ENCODE data around the gene PLA2G10.
"Not testable (repeated sequence)": the region's sequence is repeated elsewhere in the genome, so short reads cannot be mapped to it uniquely, and the experiment has no call there.

PLA2G10 gene

GRCh38 chr16:14685870-14686793 is 8.0 kb downstream of the PLA2G10 start:
- H3K27ac ChIP-seq (ENCODE audit: low read length); H3K9ac ChIP-seq (ENCODE audit: low read length); H3K4me3 ChIP-seq (ENCODE audit: low read length); H3K36me3 ChIP-seq (replicated peaks; ENCODE audit: low read depth, low read length); H3K4me1 ChIP-seq (ENCODE audit: low read length); H2AFZ ChIP-seq (ENCODE audit: low read depth, low read length); H4K20me1 ChIP-seq (ENCODE audit: insufficient read depth, low read length); H3K27me3 ChIP-seq (ENCODE audit: low read depth, low read length); H3K79me2 ChIP-seq (ENCODE audit: low read length); H3K4me2 ChIP-seq (ENCODE audit: low read length); H3K9me3 ChIP-seq (ENCODE audit: insufficient read depth, low read length): not testable (repeated sequence)

GRCh38 chr16:14682121-14682520 is 12.0 kb downstream of the PLA2G10 start:
- TF ChIP-seq EZH2phosphoT487 (IDR thresholded peaks at IDR 0.05; ENCODE audit: low read depth) (no peak), CTCF (IDR thresholded peaks at IDR 0.05; ENCODE audit: low read depth, low read length) (no peak)
- no peak overlapping the region for H2AFZ ChIP-seq (ENCODE audit: low read depth, low read length)
- no peaks in the 10 kb centered on the region for H3K27me3 ChIP-seq (ENCODE audit: low read depth, low read length)
- H3K4me1 ChIP-seq (ENCODE audit: low read length) = no peaks in the 10 kb centered on the region
- H4K20me1 ChIP-seq (ENCODE audit: insufficient read depth, low read length) = no peaks in the 10 kb centered on the region
- H3K36me3 ChIP-seq (replicated peaks; ENCODE audit: low read depth, low read length) = no peaks in the 10 kb centered on the region
- no peaks in the 10 kb centered on the region for H3K9me3 ChIP-seq (ENCODE audit: insufficient read depth, low read length)
- H3K4me2 ChIP-seq (ENCODE audit: low read length) = no peak overlapping the region
- no peak overlapping the region for H3K9ac ChIP-seq (ENCODE audit: low read length)
- H3K27ac ChIP-seq (ENCODE audit: low read length) = no peak overlapping the region
- H3K79me2 ChIP-seq (ENCODE audit: low read length) = no peaks in the 10 kb centered on the region
- H3K4me3 ChIP-seq (ENCODE audit: low read length) = no peak overlapping the region

- Histone ChIP-seq H3K4me3 (ENCODE audit: low read length) (no peak overlapping the region), H3K9ac (ENCODE audit: low read length) (no peak overlapping the region), H3K36me3 (replicated peaks; ENCODE audit: low read depth, low read length) (no peaks in the 10 kb centered on the region), H3K27ac (ENCODE audit: low read length) (no peak overlapping the region), H2AFZ (ENCODE audit: low read depth, low read length) (no peak overlapping the region), H3K4me2 (ENCODE audit: low read length) (no peak overlapping the region), H3K27me3 (ENCODE audit: low read depth, low read length) (no peaks in the 10 kb centered on the region), H4K20me1 (ENCODE audit: insufficient read depth, low read length) (no peaks in the 10 kb centered on the region), H3K79me2 (ENCODE audit: low read length) (no peaks in the 10 kb centered on the region), H3K4me1 (ENCODE audit: low read length) (no peaks in the 10 kb centered on the region), H3K9me3 (ENCODE audit: insufficient read depth, low read length) (no peaks in the 10 kb centered on the region)
- TF ChIP-seq EZH2phosphoT487 (IDR thresholded peaks at IDR 0.05; ENCODE audit: low read depth) (no peak), CTCF (IDR thresholded peaks at IDR 0.05; ENCODE audit: low read depth, low read length) (no peak)
These were observed 13.0 kb downstream of the PLA2G10 start for GRCh38 chr16:14681115-14681514.

GRCh38 chr16:14680396-14680795 is 13.7 kb downstream of the PLA2G10 start:
- not testable (repeated sequence) for H3K27me3 ChIP-seq (ENCODE audit: low read depth, low read length); H3K4me3 ChIP-seq (ENCODE audit: low read length); H3K9ac ChIP-seq (ENCODE audit: low read length); H2AFZ ChIP-seq (ENCODE audit: low read depth, low read length); H3K9me3 ChIP-seq (ENCODE audit: insufficient read depth, low read length); H4K20me1 ChIP-seq (ENCODE audit: insufficient read depth, low read length); H3K36me3 ChIP-seq (replicated peaks; ENCODE audit: low read depth, low read length); H3K27ac ChIP-seq (ENCODE audit: low read length); H3K4me1 ChIP-seq (ENCODE audit: low read length); H3K4me2 ChIP-seq (ENCODE audit: low read length); H3K79me2 ChIP-seq (ENCODE audit: low read length)

- no peak overlapping the region for H3K9ac ChIP-seq (ENCODE audit: low read length)
- H3K36me3 ChIP-seq (replicated peaks; ENCODE audit: low read depth, low read length) = no peaks in the 10 kb centered on the region
- H3K27ac ChIP-seq (ENCODE audit: low read length) = no peak overlapping the region
- H2AFZ ChIP-seq (ENCODE audit: low read depth, low read length) = no peak overlapping the region
- no peaks in the 10 kb centered on the region for H3K9me3 ChIP-seq (ENCODE audit: insufficient read depth, low read length)
- no peaks in the 10 kb centered on the region for H3K4me1 ChIP-seq (ENCODE audit: low read length)
- TF ChIP-seq CTCF (IDR thresholded peaks at IDR 0.05; ENCODE audit: low read depth, low read length) (no peak), EZH2phosphoT487 (IDR thresholded peaks at IDR 0.05; ENCODE audit: low read depth) (no peak)
- no peaks in the 10 kb centered on the region for H3K79me2 ChIP-seq (ENCODE audit: low read length)
- H3K4me2 ChIP-seq (ENCODE audit: low read length) = no peak overlapping the region
- no peak overlapping the region for H3K4me3 ChIP-seq (ENCODE audit: low read length)
- no peaks in the 10 kb centered on the region for H4K20me1 ChIP-seq (ENCODE audit: insufficient read depth, low read length)
- no peaks in the 10 kb centered on the region for H3K27me3 ChIP-seq (ENCODE audit: low read depth, low read length)
These were observed 15.2 kb downstream of the PLA2G10 start for GRCh38 chr16:14678748-14679497.

Measured in OCI-LY3 (cell line).